ENCODE data around the gene THAP5.

DNA sequence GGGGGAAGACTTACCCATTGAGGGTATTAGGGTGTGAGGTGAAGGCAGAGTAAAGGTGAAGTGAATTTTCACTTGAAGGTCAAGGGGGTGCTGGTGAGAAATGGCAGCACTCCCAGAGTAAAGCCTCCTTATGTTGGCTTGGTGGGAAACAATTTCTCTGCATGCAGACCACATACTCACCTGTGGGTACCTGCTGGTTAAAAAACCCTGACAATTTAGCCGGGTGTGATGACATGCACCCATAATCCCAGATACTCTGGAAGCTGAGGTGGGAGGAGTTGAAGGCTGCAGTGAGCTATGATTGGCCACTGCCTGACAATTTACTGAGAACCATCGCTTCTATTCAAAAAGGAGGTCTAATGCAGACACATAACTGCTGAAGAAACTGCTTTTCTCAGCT lies 5.7 kb upstream of the THAP5 start:
- TF ChIP-seq CTCF (IDR thresholded peaks at IDR 0.05; ENCODE audit: low read length): no peak
- TF ChIP-seq EZH2 (IDR thresholded peaks at IDR 0.05; ENCODE audit: borderline replicate concordance, low read length): no peak
